ENCODE data around the gene TMED1. TPM values are rescaled to one million over a fixed set of nuclear protein-coding genes. Genes with fewer than 3 reads are reported as not detected.

TMED1 gene
- total and polyA plus RNA-seq, 2 of the 13 experiments (the other 11 are each of a cell fraction or from before 2014, with no cell fraction given): 48.3 to 51.8 TPM

- TF ChIP-seq GRHL1 (CRISPR knock-in tag; conservative IDR thresholded peaks at IDR 0.05): no peak
- no peak; the same call in 1 of the 2 replicates for TF ChIP-seq ZNF564 (CRISPR knock-in tag; IDR thresholded peaks at IDR 0.05)
- no peak; the same call in 1 of the 2 replicates for TF ChIP-seq TRAFD1 (CRISPR knock-in tag; IDR thresholded peaks at IDR 0.05; ENCODE audit: borderline replicate concordance)
- TF ChIP-seq BRF2 (CRISPR knock-in tag; IDR thresholded peaks at IDR 0.05): 0 out of 2 replicates have a peak, but pooled peaks have one; percentile 15
- TF ChIP-seq REXO4 (CRISPR knock-in tag; IDR thresholded peaks at IDR 0.05; ENCODE audit: borderline replicate concordance): no peak
- TF ChIP-seq, protein P1, sequence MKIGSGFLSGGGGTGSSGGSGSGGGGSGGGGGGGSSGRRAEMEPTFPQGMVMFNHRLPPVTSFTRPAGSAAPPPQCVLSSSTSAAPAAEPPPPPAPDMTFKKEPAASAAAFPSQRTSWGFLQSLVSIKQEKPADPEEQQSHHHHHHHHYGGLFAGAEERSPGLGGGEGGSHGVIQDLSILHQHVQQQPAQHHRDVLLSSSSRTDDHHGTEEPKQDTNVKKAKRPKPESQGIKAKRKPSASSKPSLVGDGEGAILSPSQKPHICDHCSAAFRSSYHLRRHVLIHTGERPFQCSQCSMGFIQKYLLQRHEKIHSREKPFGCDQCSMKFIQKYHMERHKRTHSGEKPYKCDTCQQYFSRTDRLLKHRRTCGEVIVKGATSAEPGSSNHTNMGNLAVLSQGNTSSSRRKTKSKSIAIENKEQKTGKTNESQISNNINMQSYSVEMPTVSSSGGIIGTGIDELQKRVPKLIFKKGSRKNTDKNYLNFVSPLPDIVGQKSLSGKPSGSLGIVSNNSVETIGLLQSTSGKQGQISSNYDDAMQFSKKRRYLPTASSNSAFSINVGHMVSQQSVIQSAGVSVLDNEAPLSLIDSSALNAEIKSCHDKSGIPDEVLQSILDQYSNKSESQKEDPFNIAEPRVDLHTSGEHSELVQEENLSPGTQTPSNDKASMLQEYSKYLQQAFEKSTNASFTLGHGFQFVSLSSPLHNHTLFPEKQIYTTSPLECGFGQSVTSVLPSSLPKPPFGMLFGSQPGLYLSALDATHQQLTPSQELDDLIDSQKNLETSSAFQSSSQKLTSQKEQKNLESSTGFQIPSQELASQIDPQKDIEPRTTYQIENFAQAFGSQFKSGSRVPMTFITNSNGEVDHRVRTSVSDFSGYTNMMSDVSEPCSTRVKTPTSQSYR (CRISPR knock-in tag; IDR thresholded peaks at IDR 0.05; ENCODE audit: borderline replicate concordance): no peak
- TF ChIP-seq MEIS2 (CRISPR knock-in tag; IDR thresholded peaks at IDR 0.05): 0 out of 2 replicates have a peak, but pooled peaks have one; percentile 23
- TF ChIP-seq ZSCAN30 (CRISPR knock-in tag; IDR thresholded peaks at IDR 0.05): no peak
- no peak for TF ChIP-seq ZNF879 (CRISPR knock-in tag; IDR thresholded peaks at IDR 0.05)
- TF ChIP-seq ZNF609 (CRISPR knock-in tag; IDR thresholded peaks at IDR 0.05; ENCODE audit: borderline replicate concordance): peak; percentile 71
- TF ChIP-seq KDM1A (CRISPR knock-in tag; IDR thresholded peaks at IDR 0.05): no peak
- TF ChIP-seq TCF7L2 (IDR thresholded peaks at IDR 0.05; ENCODE audit: low read depth, low read length): no peak
- TF ChIP-seq RBFOX2 (IDR thresholded peaks at IDR 0.05; ENCODE audit: low read depth, low read length): peak; percentile 94
- TF ChIP-seq ZNF597 (CRISPR knock-in tag; IDR thresholded peaks at IDR 0.05): no peak
These were observed at the start of gene TMED1 (continued) for GRCh38 chr19:10835754-10836478.
